22Rv1 (cell line): ENCODE data around the gene PLD4.

Source experiments
- CTCF ChIP-seq: fragments of 450-650 bp; IDR thresholded peaks from 2 replicates; pipeline ENCODE4 v1.5.1; 2017; ENCODE audit warnings: mild to moderate bottlenecking
- ZFX ChIP-seq: fragments of 450-650 bp; IDR thresholded peaks from 2 replicates; pipeline ENCODE4 v1.6.1; 2017; ENCODE audit warnings: antibody characterized with exemption, borderline replicate concordance

- no peak for TF ChIP-seq CTCF
- TF ChIP-seq ZFX, result no peak
Observed at GRCh38 chr14:104891664-104892530, 32.8 kb upstream of the PLD4 start.
